GM18519 (cell line): ENCODE data around the gene PKN2.
"Not testable (repeated sequence)": the region's sequence is repeated elsewhere in the genome, so short reads cannot be mapped to it uniquely, and the experiment has no call there.

Experiments used
- ATAC-seq: cut with Tn5 transposase; IDR thresholded peaks from one replicate; pipeline ENCODE4 v1.9.1; 2021; ENCODE audit warnings: mild to moderate bottlenecking, moderate library complexity; ENCODE audit not compliant: unreplicated experiment, low FRiP score

Gene PKN2

GRCh38 chr1:88873737-88874349 lies 189.8 kb downstream of the PKN2 start:
- ATAC-seq: no peak

DNA sequence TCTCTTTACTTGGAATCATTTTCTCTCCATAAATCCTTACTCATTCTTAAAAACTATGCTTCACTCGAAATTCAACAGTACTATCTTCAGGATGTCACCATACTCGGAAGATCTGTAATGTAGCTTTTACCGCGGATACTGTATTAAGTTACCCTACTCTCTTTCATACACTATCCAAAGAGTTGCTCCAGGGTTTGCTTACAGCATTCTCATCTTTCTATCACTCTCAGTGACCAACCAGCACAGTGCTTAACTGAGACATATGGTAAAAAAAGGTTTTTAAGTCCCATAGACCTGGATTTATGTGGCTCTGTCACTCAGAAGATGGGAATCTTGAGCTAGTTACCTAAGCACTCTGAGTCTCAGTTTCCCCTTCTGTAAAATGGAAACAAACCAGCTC lies 191.5 kb downstream of the PKN2 start:
- no peak for ATAC-seq

- ATAC-seq: no peak
Measured at GRCh38 chr1:88876573-88877365, 192.7 kb downstream of the PKN2 start.

GRCh38 chr1:88877382-88877825 lies 193.3 kb downstream of the PKN2 start:
- ATAC-seq: no peak

DNA sequence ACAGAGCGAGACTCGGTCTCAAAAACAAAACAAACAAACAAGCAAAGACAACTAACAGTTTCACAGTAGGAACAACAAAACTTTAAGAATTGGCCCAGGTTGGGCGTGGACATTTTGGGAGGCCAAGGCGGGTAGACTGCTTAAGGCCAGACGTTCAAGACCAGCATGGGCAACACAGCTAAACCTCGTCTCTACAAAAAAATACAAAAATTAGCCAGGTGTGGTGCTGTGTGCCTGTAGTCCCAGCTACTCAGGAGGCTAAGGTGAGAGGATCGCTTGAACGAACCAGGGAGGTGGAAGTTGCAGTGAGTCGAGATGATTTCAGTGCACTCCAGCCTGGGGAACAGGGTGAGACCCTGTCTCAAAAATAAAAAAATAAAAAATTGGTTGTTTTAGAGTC lies 193.8 kb downstream of the PKN2 start:
- no peak for ATAC-seq

DNA sequence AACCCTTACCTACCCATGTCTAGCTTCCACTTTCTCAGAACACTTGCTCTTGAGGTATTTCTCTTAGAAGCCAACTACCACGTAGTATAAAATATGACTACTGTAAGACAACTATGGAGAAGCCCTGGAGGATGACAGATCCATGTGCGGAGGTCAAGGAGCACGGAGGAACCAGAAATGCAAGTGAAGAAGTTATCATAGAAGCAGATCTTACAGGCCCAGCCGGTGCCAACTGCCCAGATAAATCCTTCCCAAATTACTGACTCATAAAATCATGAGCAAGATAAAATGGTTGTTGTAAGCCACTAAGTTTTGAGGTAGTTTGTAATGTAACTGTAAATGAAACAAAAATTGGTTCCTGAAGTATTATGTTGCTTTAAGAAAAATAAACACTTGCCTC lies 194.7 kb downstream of the PKN2 start:
- ATAC-seq: no peak

DNA sequence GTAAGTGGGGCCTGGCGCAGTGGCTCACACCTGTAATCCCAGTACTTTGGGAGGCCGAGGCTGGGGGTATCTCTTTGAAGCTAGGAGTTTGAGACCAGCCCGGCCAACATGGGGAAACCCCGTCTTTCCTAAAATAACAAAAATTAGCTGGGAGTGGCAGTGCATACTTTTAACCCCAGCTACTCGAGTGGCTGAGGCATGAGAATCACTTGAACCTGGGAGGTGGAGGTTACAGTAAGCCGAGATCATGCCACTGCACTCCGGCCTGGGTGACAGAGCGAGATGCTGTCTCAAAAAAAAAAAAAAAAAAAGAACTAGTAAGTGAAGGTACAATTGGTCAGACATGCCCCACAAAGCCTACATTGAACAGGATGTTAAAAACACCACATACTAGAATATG lies 196.6 kb downstream of the PKN2 start:
- not testable (repeated sequence) for ATAC-seq

- no peak for ATAC-seq
Measured at GRCh38 chr1:88883156-88883555, 199.1 kb downstream of the PKN2 start.
